HepG2 (cell line): ENCODE measurements around the gene SPC24. TPM values are rescaled to one million over a fixed set of nuclear protein-coding genes. Genes with fewer than 3 reads are reported as not detected.

Experiments
- DNMT3B ChIP-seq: conservative IDR thresholded peaks from 2 replicates; pipeline ENCODE4 v1.6.1; 2016; ENCODE audit warnings: missing biosample characterization, control low read depth
- FLYWCH1 ChIP-seq: sonication (generic); formaldehyde crosslinking; IDR thresholded peaks from 2 replicates; pipeline ENCODE4 v1.8.1; 2023; ENCODE audit warnings: mild to moderate bottlenecking, missing genetic modification reagents
- HNRNPK ChIP-seq: fragments of 200-400 bp; formaldehyde crosslinking; IDR thresholded peaks from 2 replicates; pipeline ENCODE4 v1.6.1; 2018; ENCODE audit warnings: low read length, low read depth, moderate library complexity, mild to moderate bottlenecking; ENCODE audit not compliant: poor library complexity, severe bottlenecking
- MAZ ChIP-seq, 2 experiments: sonication (generic) in 1 of 2; formaldehyde crosslinking in 1 of 2; IDR thresholded peaks; 2 replicates each; pipeline versions ENCODE4 v1.5.0 to v1.6.1; 2012 to 2020; ENCODE audit warnings: low read depth in 2 of 2, mild to moderate bottlenecking in 2 of 2, borderline replicate concordance in 1 of 2, improper control_type of control experiment in 1 of 2, low read length in 1 of 2, missing genetic modification reagents in 1 of 2, moderate library complexity in 1 of 2
- MIER3 ChIP-seq: IDR thresholded peaks from 2 replicates; pipeline ENCODE4 v1.6.1; 2016; ENCODE audit warnings: missing compliant biosample characterization, borderline replicate concordance
- NFE2L2 ChIP-seq: fragments of 150-350 bp; IDR thresholded peaks from 2 replicates; pipeline ENCODE4 v1.6.1; 2014; ENCODE audit warnings: low read length
- SIX1 ChIP-seq: sonication (generic); formaldehyde crosslinking; IDR thresholded peaks from 2 replicates; pipeline ENCODE4 v1.4.0; 2020; ENCODE audit warnings: missing genetic modification reagents, borderline replicate concordance
- SOX5 ChIP-seq: IDR thresholded peaks from 2 replicates; pipeline ENCODE4 v1.6.1; 2016; ENCODE audit warnings: borderline replicate concordance
- ZFP36L2 ChIP-seq: sonication (generic); formaldehyde crosslinking; IDR thresholded peaks from 2 replicates; pipeline ENCODE4 v1.4.0; 2020; ENCODE audit warnings: missing genetic modification reagents
- ZNF383 ChIP-seq: sonication (generic); formaldehyde crosslinking; IDR thresholded peaks from 2 replicates; pipeline ENCODE4 v1.4.0; 2020; ENCODE audit warnings: missing genetic modification reagents, mild to moderate bottlenecking, borderline replicate concordance
- ZNF670 ChIP-seq: sonication (generic); formaldehyde crosslinking; IDR thresholded peaks from 2 replicates; pipeline ENCODE4 v1.8.0; 2022; ENCODE audit warnings: mild to moderate bottlenecking, missing genetic modification reagents, borderline replicate concordance
- ZNF792 ChIP-seq: IDR thresholded peaks from 2 replicates; pipeline ENCODE4 v1.6.1; 2016
- polyA plus RNA-seq, 8 experiments: library from polyadenylated mRNA; depleted of rRNA in 3 of 8; stranded (reverse) in 7 of 8; unstranded in 1 of 8; fragments of >200 nt; fragmentation: Illumina TruSeq in 4 of 8; extraction: Trizol in 4 of 8; gene quantifications; 2 replicates each; pipeline versions ENCODE4 v1.2.1 to v1.2.3, GENCODE V29; 2011 to 2016; ENCODE audit warnings: low read depth in 4 of 8, missing spikeins in 1 of 8, mixed read lengths in 1 of 8; ENCODE audit not compliant: insufficient read depth in 1 of 8
- total RNA-seq, 5 experiments: library from RNA; depleted of rRNA; stranded (reverse); fragments of >200 nt; fragmentation: Illumina TruSeq; extraction: Trizol; gene quantifications; 2 replicates each; pipeline ENCODE4 v1.2.3, GENCODE V29; 2016; ENCODE audit warnings: low read depth in 1 of 5
- TF ChIP-seq, protein P1 (sequence below): sonication (generic); formaldehyde crosslinking; IDR thresholded peaks from 2 replicates; pipeline ENCODE4 v1.4.0; 2020; ENCODE audit warnings: mild to moderate bottlenecking, missing genetic modification reagents
- TF ChIP-seq, protein P2 (sequence below): sonication (generic); formaldehyde crosslinking; IDR thresholded peaks from 2 replicates; pipeline ENCODE4 v1.4.0; 2020; ENCODE audit warnings: missing genetic modification reagents
- TF ChIP-seq, protein P3 (sequence below): sonication (generic); formaldehyde crosslinking; IDR thresholded peaks from 2 replicates; pipeline ENCODE4 v1.4.0; 2020; ENCODE audit warnings: missing genetic modification reagents
- TF ChIP-seq, protein P4 (sequence below): sonication (generic); formaldehyde crosslinking; conservative IDR thresholded peaks from 2 replicates; pipeline ENCODE4 v1.8.1; 2023; ENCODE audit warnings: missing genetic modification reagents

Gene SPC24
- total and polyA plus RNA-seq, 2 of the 13 experiments (the other 11 are each of a cell fraction or from before 2014, with no cell fraction given), result 10.0 to 46.2 TPM

- TF ChIP-seq MAZ (IDR thresholded peaks at IDR 0.05; ENCODE audit: borderline replicate concordance, low read depth, low read length), result peak; percentile 88
- no peak for TF ChIP-seq MAZ (CRISPR knock-in tag; IDR thresholded peaks at IDR 0.05; ENCODE audit: low read depth)
- no peak for TF ChIP-seq FLYWCH1 (CRISPR knock-in tag)
- TF ChIP-seq SOX5 (CRISPR knock-in tag), result peak; percentile 71; the same call in 1 of the 2 replicates
- TF ChIP-seq, protein P1, sequence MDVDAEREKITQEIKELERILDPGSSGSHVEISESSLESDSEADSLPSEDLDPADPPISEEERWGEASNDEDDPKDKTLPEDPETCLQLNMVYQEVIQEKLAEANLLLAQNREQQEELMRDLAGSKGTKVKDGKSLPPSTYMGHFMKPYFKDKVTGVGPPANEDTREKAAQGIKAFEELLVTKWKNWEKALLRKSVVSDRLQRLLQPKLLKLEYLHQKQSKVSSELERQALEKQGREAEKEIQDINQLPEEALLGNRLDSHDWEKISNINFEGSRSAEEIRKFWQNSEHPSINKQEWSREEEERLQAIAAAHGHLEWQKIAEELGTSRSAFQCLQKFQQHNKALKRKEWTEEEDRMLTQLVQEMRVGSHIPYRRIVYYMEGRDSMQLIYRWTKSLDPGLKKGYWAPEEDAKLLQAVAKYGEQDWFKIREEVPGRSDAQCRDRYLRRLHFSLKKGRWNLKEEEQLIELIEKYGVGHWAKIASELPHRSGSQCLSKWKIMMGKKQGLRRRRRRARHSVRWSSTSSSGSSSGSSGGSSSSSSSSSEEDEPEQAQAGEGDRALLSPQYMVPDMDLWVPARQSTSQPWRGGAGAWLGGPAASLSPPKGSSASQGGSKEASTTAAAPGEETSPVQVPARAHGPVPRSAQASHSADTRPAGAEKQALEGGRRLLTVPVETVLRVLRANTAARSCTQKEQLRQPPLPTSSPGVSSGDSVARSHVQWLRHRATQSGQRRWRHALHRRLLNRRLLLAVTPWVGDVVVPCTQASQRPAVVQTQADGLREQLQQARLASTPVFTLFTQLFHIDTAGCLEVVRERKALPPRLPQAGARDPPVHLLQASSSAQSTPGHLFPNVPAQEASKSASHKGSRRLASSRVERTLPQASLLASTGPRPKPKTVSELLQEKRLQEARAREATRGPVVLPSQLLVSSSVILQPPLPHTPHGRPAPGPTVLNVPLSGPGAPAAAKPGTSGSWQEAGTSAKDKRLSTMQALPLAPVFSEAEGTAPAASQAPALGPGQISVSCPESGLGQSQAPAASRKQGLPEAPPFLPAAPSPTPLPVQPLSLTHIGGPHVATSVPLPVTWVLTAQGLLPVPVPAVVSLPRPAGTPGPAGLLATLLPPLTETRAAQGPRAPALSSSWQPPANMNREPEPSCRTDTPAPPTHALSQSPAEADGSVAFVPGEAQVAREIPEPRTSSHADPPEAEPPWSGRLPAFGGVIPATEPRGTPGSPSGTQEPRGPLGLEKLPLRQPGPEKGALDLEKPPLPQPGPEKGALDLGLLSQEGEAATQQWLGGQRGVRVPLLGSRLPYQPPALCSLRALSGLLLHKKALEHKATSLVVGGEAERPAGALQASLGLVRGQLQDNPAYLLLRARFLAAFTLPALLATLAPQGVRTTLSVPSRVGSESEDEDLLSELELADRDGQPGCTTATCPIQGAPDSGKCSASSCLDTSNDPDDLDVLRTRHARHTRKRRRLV (CRISPR knock-in tag), result peak; percentile 80; the same call in 1 of the 2 replicates
- TF ChIP-seq, protein P2, sequence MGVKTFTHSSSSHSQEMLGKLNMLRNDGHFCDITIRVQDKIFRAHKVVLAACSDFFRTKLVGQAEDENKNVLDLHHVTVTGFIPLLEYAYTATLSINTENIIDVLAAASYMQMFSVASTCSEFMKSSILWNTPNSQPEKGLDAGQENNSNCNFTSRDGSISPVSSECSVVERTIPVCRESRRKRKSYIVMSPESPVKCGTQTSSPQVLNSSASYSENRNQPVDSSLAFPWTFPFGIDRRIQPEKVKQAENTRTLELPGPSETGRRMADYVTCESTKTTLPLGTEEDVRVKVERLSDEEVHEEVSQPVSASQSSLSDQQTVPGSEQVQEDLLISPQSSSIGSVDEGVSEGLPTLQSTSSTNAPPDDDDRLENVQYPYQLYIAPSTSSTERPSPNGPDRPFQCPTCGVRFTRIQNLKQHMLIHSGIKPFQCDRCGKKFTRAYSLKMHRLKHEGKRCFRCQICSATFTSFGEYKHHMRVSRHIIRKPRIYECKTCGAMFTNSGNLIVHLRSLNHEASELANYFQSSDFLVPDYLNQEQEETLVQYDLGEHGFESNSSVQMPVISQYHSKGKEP (CRISPR knock-in tag), result no peak
- TF ChIP-seq MIER3 (CRISPR knock-in tag), result no peak
- no peak for TF ChIP-seq DNMT3B (CRISPR knock-in tag)
- TF ChIP-seq, protein P3, sequence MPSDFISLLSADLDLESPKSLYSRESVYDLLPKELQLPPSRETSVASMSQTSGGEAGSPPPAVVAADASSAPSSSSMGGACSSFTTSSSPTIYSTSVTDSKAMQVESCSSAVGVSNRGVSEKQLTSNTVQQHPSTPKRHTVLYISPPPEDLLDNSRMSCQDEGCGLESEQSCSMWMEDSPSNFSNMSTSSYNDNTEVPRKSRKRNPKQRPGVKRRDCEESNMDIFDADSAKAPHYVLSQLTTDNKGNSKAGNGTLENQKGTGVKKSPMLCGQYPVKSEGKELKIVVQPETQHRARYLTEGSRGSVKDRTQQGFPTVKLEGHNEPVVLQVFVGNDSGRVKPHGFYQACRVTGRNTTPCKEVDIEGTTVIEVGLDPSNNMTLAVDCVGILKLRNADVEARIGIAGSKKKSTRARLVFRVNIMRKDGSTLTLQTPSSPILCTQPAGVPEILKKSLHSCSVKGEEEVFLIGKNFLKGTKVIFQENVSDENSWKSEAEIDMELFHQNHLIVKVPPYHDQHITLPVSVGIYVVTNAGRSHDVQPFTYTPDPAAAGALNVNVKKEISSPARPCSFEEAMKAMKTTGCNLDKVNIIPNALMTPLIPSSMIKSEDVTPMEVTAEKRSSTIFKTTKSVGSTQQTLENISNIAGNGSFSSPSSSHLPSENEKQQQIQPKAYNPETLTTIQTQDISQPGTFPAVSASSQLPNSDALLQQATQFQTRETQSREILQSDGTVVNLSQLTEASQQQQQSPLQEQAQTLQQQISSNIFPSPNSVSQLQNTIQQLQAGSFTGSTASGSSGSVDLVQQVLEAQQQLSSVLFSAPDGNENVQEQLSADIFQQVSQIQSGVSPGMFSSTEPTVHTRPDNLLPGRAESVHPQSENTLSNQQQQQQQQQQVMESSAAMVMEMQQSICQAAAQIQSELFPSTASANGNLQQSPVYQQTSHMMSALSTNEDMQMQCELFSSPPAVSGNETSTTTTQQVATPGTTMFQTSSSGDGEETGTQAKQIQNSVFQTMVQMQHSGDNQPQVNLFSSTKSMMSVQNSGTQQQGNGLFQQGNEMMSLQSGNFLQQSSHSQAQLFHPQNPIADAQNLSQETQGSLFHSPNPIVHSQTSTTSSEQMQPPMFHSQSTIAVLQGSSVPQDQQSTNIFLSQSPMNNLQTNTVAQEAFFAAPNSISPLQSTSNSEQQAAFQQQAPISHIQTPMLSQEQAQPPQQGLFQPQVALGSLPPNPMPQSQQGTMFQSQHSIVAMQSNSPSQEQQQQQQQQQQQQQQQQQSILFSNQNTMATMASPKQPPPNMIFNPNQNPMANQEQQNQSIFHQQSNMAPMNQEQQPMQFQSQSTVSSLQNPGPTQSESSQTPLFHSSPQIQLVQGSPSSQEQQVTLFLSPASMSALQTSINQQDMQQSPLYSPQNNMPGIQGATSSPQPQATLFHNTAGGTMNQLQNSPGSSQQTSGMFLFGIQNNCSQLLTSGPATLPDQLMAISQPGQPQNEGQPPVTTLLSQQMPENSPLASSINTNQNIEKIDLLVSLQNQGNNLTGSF (CRISPR knock-in tag), result no peak; the same call in 1 of the 2 replicates
- 0 out of 2 replicates have a peak, but pooled peaks have one; percentile 4 for TF ChIP-seq SIX1 (CRISPR knock-in tag)
- TF ChIP-seq ZNF670 (CRISPR knock-in tag), result no peak
- TF ChIP-seq HNRNPK, result peak; percentile 81
- no peak for TF ChIP-seq NFE2L2
- TF ChIP-seq ZNF792 (CRISPR knock-in tag), result no peak
- no peak for TF ChIP-seq ZNF383 (CRISPR knock-in tag)
- TF ChIP-seq ZFP36L2, result no peak
- TF ChIP-seq, protein P4, sequence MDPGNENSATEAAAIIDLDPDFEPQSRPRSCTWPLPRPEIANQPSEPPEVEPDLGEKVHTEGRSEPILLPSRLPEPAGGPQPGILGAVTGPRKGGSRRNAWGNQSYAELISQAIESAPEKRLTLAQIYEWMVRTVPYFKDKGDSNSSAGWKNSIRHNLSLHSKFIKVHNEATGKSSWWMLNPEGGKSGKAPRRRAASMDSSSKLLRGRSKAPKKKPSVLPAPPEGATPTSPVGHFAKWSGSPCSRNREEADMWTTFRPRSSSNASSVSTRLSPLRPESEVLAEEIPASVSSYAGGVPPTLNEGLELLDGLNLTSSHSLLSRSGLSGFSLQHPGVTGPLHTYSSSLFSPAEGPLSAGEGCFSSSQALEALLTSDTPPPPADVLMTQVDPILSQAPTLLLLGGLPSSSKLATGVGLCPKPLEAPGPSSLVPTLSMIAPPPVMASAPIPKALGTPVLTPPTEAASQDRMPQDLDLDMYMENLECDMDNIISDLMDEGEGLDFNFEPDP (CRISPR knock-in tag), result no peak
These were observed 12.9 kb downstream of the SPC24 start (continued) for GRCh38 chr19:11142528-11143171.
